ENCODE measurements around the gene CIAPIN1. TPM values are rescaled to one million over a fixed set of nuclear protein-coding genes. Genes with fewer than 3 reads are reported as not detected.

The CIAPIN1 gene
- total and polyA plus RNA-seq, 8 donors: 14.0 to 146 (median 32.7) TPM

DNA sequence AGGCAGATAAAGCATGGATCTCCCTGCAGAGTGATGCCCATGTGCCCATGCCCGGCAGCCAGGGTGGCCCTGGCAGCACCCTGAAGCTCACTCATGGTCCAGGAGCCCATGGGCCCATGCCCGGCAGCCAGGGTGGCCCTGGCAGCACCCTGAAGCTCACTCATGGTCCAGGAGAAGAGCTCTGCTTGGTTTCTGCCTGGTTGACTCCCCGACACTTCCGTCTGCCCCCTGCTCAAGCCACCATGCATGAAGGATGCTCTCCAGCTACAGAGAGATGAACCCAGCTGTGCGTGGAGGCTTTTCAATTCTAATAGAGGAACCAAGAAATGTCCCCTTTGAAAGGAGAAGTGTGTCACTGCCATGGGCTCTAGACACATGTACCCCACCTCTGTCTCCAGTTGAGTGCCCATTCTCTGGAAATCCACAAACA is 33.9 kb downstream of the CIAPIN1 start:
- Histone ChIP-seq H3K4me1 (peaks cover 7 to 32% (median 19%) of the 10 kb centered on the region in 4 donors), H3K36me3 (no peaks in the 10 kb centered on the region), H3K9me3 (no peaks in the 10 kb centered on the region), H3K4me3 (no peak overlapping the region), H3K27ac (no peak overlapping the region), H3K27me3 (peaks cover 0 to 4% (median 0%) of the 10 kb centered on the region in 3 donors)
- TF ChIP-seq POLR2AphosphoS5 (IDR thresholded peaks at IDR 0.05) (no peak), EP300 (IDR thresholded peaks at IDR 0.05) (no peak), POLR2A (IDR thresholded peaks at IDR 0.05) (no peak)
- TF ChIP-seq, protein P1, sequence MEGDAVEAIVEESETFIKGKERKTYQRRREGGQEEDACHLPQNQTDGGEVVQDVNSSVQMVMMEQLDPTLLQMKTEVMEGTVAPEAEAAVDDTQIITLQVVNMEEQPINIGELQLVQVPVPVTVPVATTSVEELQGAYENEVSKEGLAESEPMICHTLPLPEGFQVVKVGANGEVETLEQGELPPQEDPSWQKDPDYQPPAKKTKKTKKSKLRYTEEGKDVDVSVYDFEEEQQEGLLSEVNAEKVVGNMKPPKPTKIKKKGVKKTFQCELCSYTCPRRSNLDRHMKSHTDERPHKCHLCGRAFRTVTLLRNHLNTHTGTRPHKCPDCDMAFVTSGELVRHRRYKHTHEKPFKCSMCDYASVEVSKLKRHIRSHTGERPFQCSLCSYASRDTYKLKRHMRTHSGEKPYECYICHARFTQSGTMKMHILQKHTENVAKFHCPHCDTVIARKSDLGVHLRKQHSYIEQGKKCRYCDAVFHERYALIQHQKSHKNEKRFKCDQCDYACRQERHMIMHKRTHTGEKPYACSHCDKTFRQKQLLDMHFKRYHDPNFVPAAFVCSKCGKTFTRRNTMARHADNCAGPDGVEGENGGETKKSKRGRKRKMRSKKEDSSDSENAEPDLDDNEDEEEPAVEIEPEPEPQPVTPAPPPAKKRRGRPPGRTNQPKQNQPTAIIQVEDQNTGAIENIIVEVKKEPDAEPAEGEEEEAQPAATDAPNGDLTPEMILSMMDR (IDR thresholded peaks at IDR 0.05): no peak
- intact Hi-C loops (cut with DNase I; ENCODE audit: low total_unique reads): no loop called here
- no peak for DNase-seq
- 85 to 100% (median 91%) methylated on average over 2 to 5 of the region's 5 CpGs for WGBS, 5 donors

DNA sequence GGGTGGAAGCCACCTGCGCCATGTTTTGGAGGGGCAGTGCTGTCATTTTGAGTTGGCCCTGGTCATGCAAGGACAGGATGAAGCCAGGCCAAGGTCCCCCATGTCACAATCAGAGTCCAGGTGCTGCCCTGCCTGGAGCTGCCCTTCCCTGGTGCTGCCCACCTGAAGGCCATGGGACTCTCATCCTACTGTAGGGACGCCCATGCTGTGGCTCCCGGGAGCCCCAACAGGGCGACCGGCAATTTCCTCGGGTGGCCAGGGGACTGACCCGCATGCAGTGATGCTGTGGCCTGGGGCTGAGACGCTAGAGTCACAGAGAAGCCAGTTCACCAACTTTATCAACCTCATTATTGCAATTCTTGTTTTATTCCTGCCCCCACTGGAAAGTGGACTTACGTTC is 34.6 kb downstream of the CIAPIN1 start:
- Histone ChIP-seq H3K4me3 (no peak overlapping the region), H3K27ac (no peak overlapping the region), H3K27me3 (peaks cover 0 to 4% (median 0%) of the 10 kb centered on the region in 3 donors), H3K36me3 (no peaks in the 10 kb centered on the region), H3K9me3 (no peaks in the 10 kb centered on the region), H3K4me1 (peaks cover 7 to 25% (median 14%) of the 10 kb centered on the region in 4 donors)
- TF ChIP-seq, protein P1 (IDR thresholded peaks at IDR 0.05): no peak
- TF ChIP-seq POLR2A (IDR thresholded peaks at IDR 0.05) (no peak), EP300 (IDR thresholded peaks at IDR 0.05) (no peak), POLR2AphosphoS5 (IDR thresholded peaks at IDR 0.05) (no peak)
- WGBS, 5 donors: 85 to 94% (median 90%) methylated on average over 9 of the region's 9 CpGs
- no peak for DNase-seq
- intact Hi-C loops (cut with DNase I; ENCODE audit: low total_unique reads): no loop called here

- H3K27me3 ChIP-seq: peaks cover 0 to 4% (median 0%) of the 10 kb centered on the region in 3 donors
- DNase-seq: no peak
- intact Hi-C loops (cut with DNase I; ENCODE audit: low total_unique reads): no loop called here
- no peak overlapping the region for H3K27ac ChIP-seq
- WGBS, 5 donors: 58 to 70% (median 66%) methylated on average over 8 to 12 of the region's 12 CpGs
- H3K36me3 ChIP-seq: no peaks in the 10 kb centered on the region
- H3K9me3 ChIP-seq: no peaks in the 10 kb centered on the region
- no peak overlapping the region for H3K4me3 ChIP-seq
- TF ChIP-seq EP300 (IDR thresholded peaks at IDR 0.05): no peak
- TF ChIP-seq POLR2AphosphoS5 (IDR thresholded peaks at IDR 0.05): no peak
- TF ChIP-seq, protein P1 (IDR thresholded peaks at IDR 0.05): no peak
- no peak for TF ChIP-seq POLR2A (IDR thresholded peaks at IDR 0.05)
- peaks cover 0 to 14% (median 3%) of the 10 kb centered on the region in 4 donors for H3K4me1 ChIP-seq
Measured at GRCh38 chr16:57411362-57411976, 35.7 kb downstream of the CIAPIN1 start.

DNA sequence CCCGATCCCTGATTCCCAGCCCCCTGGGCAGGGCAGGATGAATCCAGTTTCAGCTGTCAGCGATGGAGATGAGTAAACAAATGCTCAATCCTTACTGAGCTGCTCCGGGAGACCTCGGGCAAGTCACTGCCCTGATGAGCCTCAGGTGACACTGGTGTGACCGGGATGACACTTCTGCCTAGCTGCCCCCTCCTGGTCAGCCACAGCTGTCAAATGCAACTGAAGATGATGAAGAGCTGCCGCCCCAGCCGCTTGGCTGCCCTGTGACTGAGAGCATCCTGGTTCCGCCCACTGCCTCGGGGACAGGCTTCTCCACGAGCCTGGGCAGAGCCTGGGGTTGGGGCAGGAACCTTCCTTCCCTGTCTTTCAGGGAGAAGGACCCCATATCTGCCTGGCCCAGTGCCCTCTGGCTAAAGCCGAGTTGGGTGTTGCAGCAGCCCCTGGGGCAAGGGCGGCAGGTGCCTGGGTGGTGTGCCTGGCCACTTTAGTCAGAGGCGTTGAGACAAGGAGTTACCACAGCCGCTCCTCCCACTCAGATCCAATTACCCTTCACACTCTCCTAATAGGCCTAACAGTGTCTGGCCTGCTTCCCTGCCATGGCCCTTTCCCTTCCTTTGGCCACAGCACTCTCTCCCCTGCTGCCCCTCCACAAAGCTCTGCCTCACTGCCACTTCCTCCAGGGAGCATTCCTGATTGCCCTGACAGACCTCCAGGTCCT is 37.2 kb downstream of the CIAPIN1 start:
- WGBS, 5 donors: 53 to 75% (median 63%) methylated on average over 6 to 14 of the region's 14 CpGs
- intact Hi-C loops (cut with DNase I; ENCODE audit: low total_unique reads): no loop called here
- DNase-seq: no peak

More for the DNA sequence above, 37.2 kb downstream of the CIAPIN1 start:
- Histone ChIP-seq H3K36me3 (no peaks in the 10 kb centered on the region), H3K27me3 (no peaks in the 10 kb centered on the region), H3K4me3 (no peak overlapping the region), H3K27ac (peak overlapping the region in 3 of 5 donors; percentile 27 to 51 (median 46)), H3K9me3 (no peaks in the 10 kb centered on the region), H3K4me1 (peaks cover 0 to 9% (median 0%) of the 10 kb centered on the region in 4 donors)
- TF ChIP-seq EP300 (IDR thresholded peaks at IDR 0.05) (no peak), POLR2AphosphoS5 (IDR thresholded peaks at IDR 0.05) (no peak), POLR2A (IDR thresholded peaks at IDR 0.05) (no peak)
- TF ChIP-seq, protein P1 (IDR thresholded peaks at IDR 0.05): no peak

Data from stomach (tissue), 9 donors.